LNCAP (cell line): ENCODE results near the gene FTO.

ENCODE experiments used
- TF ChIP-seq, protein P1 (sequence below): fragments of 450-650 bp; IDR thresholded peaks from 2 replicates; pipeline ENCODE4 v1.5.1; 2017; ENCODE audit warnings: mild to moderate bottlenecking

The FTO gene

DNA sequence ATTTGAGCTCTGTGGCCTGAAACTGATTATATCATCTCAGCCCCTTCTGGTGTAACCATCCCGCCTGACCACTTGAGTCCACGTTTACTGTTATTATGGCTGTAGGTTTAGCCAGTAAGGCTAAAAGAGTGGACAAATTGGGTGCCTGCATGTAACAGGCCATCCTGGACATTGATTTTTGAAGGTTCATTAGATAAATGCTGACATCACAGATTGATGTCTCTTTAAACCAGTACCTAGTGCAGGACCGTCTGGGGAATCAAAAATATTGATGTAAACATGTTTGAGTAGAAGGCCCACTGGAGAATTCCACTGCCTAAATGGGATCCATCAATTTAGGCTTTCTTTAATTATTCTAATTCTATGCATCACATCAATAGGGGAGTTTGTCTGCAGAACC, 367.6 kb downstream of the FTO start:
- TF ChIP-seq, protein P1, sequence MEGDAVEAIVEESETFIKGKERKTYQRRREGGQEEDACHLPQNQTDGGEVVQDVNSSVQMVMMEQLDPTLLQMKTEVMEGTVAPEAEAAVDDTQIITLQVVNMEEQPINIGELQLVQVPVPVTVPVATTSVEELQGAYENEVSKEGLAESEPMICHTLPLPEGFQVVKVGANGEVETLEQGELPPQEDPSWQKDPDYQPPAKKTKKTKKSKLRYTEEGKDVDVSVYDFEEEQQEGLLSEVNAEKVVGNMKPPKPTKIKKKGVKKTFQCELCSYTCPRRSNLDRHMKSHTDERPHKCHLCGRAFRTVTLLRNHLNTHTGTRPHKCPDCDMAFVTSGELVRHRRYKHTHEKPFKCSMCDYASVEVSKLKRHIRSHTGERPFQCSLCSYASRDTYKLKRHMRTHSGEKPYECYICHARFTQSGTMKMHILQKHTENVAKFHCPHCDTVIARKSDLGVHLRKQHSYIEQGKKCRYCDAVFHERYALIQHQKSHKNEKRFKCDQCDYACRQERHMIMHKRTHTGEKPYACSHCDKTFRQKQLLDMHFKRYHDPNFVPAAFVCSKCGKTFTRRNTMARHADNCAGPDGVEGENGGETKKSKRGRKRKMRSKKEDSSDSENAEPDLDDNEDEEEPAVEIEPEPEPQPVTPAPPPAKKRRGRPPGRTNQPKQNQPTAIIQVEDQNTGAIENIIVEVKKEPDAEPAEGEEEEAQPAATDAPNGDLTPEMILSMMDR = no peak

DNA sequence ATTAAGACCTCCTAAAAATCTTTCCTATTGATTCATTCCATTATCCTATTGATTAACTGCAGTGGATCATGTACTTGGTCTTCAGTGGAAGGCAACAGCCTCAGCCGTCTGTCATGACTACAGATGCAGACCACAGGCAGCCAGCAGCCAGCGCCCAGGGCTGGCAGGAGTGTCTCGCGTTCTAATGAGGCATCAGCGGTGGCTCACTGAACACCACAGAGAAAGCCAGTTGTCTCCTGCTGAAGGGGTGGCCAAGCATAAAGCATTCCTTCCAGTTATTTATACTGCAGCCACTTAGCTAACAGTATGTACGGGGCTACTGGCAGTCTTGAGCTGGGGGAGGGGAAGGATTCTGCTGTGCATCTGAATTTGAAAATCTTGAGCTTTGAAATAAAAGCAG, 368.3 kb downstream of the FTO start:
- TF ChIP-seq, protein P1 = no peak

DNA sequence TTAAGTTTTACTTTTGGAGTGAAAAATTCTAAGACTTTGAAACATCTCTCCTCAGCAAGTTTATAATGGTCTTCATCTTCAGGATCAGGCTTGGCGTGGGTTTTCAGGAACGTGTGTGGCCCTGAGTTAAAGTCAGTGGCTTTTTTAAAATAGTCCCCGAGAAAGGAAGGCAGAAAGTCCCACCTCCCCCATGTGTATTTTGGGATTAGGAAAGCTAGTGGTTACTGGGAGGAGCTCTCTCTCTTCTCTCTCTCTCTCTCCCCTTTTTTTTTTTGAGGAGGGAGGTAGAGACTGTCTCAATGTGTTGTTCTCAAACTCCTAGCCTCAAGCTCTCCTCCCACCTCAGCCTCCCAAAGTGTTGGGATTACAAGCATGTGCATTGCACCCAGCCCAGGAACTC, 369.4 kb downstream of the FTO start:
- TF ChIP-seq, protein P1 = no peak

DNA sequence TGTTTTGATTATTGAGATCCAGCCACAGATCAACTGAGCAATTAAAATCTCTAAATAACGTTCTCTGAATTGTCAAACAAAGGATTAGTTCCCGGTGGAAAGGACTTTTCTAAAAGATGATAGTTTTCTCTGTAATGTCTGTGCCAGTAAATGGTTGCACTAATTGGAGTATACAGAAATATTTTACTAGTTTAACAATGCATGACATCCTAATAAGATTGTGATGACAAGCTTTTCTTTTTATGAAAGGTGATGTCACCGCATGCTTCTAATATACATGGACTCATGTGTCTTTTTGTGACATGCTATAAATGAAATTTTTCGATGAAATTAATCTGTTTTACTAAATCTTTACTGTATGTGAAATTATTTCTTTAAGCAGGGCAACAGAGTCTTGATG, 371.5 kb downstream of the FTO start:
- TF ChIP-seq, protein P1 = no peak

- TF ChIP-seq, protein P1 = no peak
Observed at GRCh38 chr16:54076006-54076504, 372.1 kb downstream of the FTO start.

GRCh38 chr16:54077050-54077821, 373.3 kb downstream of the FTO start:
- TF ChIP-seq, protein P1 = no peak

- TF ChIP-seq, protein P1 = no peak
Observed at GRCh38 chr16:54080524-54081008, 376.6 kb downstream of the FTO start.
